Smooth muscle cell of bladder (primary cell): Measurements from ENCODE around the gene TERB2. TPM values are rescaled to one million over a fixed set of nuclear protein-coding genes. Genes with fewer than 3 reads are reported as not detected.

Source experiments
- total RNA-seq: library from RNA; depleted of rRNA; stranded (reverse); fragments of >200 nt; gene quantifications from 2 replicates; pipeline ENCODE4 v1.2.3, GENCODE V29; 2014

Gene TERB2, protein sequence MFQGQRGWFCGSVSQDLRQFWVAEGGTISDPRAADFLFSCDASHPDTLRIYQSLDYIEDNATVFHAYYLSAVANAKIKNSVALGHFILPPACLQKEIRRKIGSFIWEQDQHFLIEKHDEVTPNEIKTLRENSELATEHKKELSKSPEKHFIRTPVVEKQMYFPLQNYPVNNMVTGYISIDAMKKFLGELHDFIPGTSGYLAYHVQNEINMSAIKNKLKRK
- total RNA-seq: not detected in 2 replicates

DNA sequence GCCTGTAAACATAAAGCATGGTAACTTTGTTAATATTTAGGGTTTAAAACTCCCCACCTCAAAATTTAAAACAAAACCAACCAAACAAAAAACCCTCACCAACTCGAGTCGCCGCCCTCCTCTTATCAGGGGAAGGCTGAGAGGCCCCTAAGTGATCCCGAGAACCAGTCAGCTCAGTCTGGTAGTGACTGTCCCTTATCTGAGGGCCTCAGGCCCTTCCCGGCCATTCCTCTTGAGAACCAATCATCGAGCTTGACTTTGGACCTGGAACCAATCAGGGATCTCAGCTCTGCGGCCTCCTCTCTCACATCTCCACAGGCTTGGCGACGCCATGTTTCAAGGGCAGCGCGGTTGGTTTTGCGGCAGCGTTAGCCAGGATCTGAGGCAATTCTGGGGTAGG is at the start of gene TERB2:
Gene TERB2 (plus strand): TSS at position 300 of the 400 bp plus-strand sequence. CDS start 32 bp downstream, at position 332.

DNA sequence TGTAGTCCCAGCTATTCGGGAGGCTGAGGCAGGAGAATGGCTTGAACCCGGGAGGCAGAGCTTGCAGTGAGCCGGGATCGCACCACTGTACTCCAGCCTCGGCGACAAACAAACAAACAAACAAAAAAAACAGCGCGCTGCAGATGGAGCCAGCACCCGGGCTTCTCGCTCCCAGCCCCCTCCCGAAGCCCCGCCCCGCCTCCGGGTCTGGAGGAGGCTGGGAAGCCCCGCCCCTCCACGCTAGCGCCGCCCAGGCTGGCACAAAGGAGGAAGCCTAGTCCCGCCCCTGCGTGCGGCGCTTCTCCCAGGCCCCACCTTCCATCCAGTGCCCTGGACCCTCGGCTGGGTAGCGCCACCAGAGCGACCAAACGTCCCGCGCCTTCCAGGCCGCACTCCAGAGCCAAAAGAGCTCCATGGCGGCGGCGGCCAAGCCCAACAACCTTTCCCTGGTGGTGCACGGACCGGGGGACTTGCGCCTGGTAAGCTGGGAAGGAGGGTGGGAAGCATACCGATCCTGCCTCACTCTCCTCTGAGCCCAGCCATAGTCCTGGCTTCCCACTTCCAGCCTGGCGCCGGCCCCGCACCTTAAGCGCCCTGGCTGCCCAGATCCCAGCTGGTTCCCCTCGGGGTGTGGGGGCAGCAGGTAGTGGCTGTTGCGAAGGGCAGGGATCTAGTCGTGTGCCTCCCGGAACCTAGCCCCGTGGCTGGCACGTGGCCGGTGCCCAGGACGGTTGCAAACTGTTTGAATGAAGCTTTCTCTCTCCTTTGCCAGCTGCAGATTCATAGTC is 66.6 kb downstream of the TERB2 start, which contains the start of gene SORD:
Gene SORD (plus strand): TSS at position 325 of the 788 bp plus-strand sequence. CDS start 89 bp downstream, at position 414.

Other genes starting within 250 kb of the TERB2 start
- 0.28 and 0.43 TPM in 2 replicates for gene PATL2, start 245.4 kb upstream of the TERB2 start, total RNA-seq
- 1,270 and 1,721 TPM in 2 replicates for gene B2M, start 245.2 kb upstream of the TERB2 start, total RNA-seq
- gene TRIM69, start 220.2 kb upstream of the TERB2 start, total RNA-seq: 10.8 and 14.4 TPM in 2 replicates
- 6.7 and 7.0 TPM in 2 replicates for gene SORD, start 66.5 kb downstream of the TERB2 start, total RNA-seq
- gene DUOX2, start 157.5 kb downstream of the TERB2 start, total RNA-seq: under 0.01 TPM in 1 of 2 replicates, not detected in the other
- not detected in 2 replicates for gene DUOXA2, start 157.6 kb downstream of the TERB2 start, total RNA-seq
- gene DUOXA1, start 173.2 kb downstream of the TERB2 start, total RNA-seq: not detected in 2 replicates
- under 0.01 TPM in 2 replicates for gene DUOX1, start 173.3 kb downstream of the TERB2 start, total RNA-seq
- gene SHF, start 231.3 kb downstream of the TERB2 start, total RNA-seq: 2.0 and 2.8 TPM in 2 replicates